HG02759 (cell line): ENCODE data around the gene ALG3.

Source experiments
- ATAC-seq: cut with Tn5 transposase; IDR thresholded peaks from one replicate; pipeline ENCODE4 v1.9.1; 2021; ENCODE audit warnings: mild to moderate bottlenecking, moderate library complexity; ENCODE audit not compliant: unreplicated experiment

ALG3 gene

DNA sequence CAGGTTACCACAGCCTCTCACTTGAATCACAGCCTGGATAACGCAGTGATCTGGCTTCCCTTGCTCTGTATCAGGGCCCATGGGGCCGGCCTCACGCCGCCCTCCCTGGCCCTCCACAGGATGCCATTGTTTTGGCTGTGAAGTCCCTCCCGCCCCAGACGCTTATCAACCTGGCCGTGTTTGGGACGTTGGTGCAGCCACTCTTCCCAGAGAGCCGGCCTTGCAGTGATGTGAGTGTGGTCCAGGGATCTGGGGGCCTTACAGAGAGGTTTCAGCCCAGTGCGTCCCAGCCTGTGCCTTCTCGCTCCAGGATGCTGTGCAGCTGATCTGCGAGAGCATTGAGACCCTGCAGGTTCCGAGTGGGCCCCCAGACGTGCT, 12.7 kb downstream of the ALG3 start:
- no peak for ATAC-seq

DNA sequence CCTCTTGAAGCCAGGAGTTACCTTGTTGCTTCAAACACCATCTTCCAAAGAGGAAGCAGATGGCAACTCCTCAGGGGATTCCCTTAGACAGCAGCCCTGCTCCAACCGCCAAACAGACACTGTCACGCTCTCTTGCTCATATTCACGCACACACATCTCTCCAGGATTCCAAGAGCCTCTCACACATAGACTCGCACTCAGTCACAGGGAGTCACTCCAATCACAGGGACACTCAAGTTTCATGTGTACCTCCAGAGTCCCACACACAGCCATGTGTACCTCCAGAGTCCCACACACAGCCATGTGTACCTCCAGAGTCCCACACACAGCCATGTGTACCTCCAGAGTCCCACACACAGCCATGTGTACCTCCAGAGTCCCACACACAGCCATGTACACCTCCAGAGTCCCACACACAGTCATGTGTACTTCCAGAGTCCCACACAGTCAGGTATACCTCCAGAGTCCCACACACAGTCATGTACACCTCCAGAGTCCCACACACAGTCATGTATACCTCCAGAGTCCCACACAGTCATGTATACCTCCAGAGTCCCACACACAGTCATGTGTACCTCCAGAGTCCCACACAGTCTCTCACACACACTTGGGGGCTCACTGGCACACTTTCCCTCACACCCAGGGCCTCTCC, 13.3 kb downstream of the ALG3 start:
- no peak for ATAC-seq

DNA sequence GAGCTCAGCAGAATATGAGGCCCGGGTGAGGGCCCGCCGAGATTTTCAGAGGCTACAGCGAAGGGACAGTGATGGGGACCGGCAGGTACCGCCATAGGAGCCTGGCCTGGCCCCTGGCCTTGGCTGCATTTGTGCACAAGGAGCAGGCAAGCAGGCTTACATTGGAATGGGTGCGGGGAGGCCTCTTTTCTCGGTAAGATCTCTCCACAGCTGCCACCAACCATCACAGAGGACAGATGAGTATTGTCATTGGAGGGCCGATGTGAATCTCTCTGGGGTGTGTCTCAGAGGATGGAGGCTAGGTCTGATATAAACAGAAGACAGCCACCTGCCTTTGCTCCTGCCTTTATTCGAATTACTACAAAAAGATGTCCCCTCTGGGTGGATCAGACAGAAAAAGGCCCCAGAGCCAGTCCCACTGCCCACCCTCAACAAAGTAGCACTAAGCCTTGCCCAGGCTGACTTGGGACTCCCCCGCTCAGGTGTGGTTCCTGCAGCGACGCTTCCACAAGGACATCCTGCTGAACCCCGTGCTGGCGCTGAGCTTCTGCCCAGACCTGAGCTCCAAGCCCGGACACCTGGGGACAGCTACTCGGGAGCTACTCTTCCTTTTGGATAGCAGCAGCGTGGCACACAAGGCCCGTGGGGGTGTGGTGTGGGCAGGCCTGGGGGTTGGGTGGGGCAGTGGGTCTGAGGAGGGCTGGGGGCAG, 13.9 kb downstream of the ALG3 start:
- ATAC-seq, result no peak

DNA sequence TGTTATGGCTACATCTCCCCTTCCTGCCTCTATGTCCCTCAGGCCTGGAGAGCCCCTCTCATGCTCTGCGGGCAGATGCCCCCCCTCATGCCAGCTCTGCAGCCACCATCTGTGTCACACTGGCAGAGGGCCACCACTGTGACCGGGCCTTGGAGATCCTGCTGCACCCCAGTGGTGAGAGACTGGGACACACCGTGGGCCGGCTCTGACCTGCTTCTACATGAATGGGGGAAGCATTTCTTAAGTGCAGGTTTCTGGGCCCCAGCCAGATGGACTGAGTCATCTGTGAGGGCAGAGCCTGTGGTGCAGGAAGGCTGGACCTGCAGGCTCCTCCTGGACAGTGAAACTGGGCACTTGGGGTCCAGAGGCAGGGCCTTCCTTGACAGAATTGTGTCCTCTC, 14.5 kb downstream of the ALG3 start:
- no peak for ATAC-seq

DNA sequence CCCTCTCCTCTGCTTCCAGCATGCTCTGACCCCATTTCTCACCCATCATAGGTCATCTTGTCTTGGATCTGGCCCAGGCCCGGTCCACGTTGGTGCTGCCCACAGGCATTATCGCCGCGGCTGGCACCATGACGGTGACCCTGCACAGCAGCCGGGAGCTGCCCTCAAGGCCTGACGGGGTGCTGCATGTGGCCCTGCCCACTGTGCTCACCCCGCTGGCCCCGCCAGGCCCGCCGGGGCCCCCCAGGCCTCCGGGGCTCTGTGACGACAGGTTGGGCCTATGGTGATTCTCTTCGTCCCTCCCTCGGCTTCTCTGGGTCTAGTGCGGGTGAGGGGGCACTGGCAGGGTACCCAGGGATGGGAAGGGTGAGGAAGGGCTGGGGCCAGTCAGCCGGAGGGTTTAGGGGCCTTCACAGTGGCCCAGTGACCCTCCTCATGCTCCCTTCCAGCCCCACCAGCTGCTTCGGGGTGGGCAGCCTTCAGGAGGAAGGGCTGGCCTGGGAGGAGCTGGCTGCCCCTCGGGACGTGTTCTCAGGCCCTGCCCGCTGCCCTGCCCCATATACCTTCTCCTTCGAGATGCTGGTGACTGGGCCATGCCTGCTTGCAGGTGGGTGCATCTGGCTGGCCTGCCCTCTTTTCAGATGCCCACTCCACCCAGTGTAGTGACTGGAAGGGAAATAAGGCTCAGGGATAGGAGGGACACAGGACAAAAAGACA, 15.5 kb downstream of the ALG3 start:
- no peak for ATAC-seq

DNA sequence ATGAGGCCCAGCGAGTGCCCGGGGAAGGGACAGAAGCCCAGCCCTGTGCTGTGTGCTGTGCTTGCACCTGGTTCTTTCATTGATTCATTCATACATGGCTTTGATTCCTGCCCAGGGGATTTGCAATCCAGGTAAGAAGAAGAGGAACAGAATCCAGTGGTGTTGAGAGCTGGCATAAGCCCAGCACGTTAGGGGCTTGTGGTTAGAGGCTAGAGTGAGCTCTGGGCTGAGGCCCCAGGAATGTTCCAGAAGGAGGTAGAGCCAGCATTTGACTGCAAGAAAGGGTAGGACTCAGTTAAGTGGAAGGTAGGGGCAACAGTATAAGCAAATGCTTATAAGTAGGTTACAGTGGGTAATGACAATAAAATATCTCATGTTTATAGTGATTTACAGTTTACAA, 17.1 kb downstream of the ALG3 start:
- ATAC-seq, result no peak

DNA sequence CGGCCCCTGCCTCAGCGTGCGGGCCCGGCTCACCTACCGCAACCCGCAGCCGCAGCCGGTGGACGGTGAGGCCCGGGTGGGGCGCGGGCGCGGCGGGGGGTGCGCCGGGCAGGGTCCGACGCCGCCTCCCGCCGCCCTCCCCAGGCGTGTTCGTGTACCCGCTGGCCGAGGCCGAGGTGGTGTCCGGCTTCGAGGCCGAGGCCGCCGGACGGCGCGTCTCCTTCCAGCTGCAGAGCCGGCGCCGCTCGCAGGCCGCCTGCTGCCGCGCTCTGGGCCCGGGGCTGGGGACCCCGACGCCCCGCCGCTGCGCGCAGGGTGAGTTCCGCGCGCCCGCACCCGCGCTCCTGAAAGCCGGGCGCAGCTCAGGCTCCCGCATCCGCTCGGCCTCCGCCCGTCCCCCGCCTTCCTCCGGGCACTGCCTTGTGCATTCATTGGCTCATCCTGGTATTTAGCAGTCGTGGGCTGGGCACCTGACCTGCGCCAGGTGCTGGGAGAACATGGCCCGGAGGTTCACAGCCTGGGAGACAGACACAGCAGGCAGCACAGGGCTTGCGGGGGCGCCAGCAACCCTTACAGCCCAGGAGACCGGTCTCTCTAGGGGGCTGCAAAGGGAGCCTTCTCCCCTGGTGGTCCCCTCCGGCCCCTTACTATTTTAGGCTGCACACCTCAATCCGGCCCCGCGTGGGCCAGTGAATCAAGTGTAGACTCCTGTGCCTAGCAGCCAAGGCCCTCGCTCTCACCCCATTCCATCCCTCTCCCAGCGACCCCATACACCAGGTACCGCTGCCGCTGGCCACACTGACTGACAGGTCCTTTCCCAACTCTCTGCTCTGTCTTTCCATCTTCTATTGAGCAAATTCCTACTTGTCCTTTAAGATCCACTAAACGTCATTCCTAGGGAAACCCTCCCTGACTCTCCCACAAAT, 17.9 kb downstream of the ALG3 start:
- no peak for ATAC-seq

DNA sequence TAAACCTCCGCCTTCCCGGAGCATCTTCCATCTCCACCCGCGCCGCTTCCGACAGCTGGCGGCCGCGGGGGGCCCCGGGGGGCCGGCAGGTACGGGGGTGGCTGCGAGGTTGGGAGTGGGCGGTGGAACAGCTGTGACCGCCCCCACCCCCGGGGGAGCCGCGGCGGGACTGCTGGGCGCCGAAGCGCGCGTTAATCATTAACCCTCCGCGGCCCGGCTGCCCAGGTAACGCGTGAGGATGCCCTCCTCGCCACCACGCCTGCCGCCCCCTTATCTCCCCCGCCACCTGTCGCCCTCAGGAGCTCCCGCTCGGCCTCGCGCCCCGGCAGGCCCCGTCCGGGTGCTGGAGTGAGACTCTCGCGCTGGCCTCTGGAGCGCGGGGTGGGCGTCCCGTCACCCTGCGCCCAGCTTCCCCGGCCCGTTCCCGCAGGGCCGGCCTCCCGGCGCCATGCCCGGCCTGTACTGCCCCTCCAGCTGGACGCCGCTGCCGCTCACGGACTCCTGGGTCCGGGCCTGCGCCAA, 18.6 kb downstream of the ALG3 start:
- no peak for ATAC-seq

DNA sequence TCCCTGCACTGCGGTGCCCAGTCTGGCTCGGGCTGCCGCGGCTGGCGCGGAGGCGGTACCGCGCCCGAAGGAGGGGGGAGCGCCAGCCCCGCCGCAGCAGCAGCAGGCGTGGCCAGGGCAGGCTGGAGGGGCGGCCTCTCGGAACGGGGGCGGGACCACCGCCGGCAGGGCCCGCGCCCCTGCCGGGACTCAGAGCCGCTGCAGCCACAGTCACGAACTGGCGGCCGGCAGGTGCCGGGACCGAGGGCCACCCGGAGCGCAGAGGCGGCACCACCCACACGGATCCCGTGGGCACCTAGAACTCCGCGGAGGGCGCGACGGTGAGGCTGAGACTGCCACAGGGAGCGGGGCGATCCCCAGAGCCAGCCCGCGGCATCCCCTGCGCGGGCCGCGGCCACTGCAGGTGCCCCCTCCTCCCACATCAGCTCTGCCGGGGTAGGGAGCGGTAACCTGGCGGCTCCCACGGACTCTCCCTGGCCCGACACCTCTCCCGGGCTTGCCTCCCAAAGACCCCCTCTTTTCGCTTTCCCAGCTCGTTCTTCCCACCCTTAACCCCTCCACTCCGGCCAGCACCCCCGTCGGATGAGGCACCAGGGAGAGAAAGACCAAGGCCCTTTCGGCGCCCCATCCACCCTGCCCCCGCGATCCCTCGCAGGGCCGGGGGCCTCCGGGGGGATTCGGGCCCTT, 19.2 kb downstream of the ALG3 start, which contains the start of gene VWA5B2:
VWA5B2 (plus strand) TSS at position 192 of the 687 bp plus-strand sequence. CDS start 944 bp downstream, outside the sequence.
- ATAC-seq, result peak; percentile 85

DNA sequence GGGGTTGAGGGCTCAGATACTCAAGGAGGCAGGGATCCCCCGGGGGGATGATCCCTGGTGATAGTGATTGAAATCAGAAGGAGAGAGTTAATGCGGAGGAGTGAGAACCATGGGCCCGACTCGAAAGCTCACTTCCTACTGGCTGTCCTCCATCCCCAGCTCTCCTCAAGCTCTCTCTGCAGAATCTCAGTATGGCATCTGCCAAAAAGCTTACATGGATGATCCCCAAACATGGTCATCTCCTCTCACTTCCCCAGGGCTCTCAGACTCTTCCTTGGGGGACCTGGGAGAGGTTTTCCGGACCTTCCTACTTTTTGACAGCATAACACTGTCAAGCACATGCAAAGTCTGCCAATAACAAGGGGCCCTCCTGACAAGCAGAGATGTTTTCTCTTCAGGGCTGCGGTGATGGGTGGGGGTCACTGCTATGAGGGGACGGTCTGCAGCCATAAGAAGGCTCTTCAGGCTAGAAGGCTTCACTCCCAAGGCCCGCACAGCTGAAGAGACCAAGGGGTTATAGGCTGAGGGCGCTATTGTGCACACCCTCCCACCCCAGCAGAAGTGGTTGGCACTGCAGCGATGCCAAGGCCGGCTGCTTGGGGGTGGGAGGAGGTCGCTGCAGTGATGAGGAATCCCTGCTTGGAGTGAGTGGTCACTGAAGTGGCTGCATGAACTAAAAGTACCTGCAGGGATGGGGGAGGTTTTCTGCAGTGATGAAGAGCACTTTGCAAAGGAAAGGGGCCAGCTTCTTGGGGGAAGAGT, 20.2 kb downstream of the ALG3 start:
- no peak for ATAC-seq

DNA sequence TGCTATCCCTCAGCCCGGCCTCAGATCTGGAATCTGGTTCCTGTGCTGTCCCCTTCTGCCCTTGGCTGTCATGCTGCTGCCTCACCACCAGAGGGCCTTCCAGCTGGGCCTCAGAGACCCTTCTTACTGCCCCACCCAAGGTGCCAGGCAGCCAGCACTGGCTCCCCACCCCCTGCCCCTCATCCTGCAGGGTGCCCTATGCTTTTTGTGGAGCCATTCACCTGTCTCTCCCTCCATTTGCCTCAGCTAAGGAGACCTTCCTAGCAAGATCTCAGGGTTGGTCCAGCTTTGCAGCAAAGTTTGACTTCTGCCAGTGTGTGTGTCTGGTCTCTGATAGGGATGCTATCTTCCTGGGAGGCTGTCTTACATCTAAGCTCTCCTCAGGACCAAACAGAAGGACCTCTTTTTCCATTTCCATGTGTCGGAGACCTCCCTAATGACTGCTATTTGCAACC, 21.3 kb downstream of the ALG3 start:
- ATAC-seq, result peak; percentile 38

DNA sequence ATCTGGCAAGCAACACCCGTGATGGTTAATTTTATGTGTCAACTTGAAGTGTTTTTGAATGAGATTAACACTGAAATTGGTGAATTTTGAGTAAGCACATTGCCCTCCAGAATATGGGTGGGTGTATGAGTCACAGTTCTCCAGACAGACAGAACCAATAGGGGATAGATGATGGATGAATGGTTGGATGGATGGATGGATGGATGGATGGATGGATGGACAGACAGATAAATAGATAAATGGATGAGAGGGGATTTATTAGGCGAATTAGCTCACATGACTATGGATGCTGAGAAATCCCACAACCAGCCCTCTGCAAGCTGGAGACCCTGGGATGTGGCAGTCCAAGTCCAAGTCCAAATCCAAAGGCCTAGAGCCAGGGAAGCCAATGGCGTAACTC, 24.8 kb downstream of the ALG3 start:
- no peak for ATAC-seq

DNA sequence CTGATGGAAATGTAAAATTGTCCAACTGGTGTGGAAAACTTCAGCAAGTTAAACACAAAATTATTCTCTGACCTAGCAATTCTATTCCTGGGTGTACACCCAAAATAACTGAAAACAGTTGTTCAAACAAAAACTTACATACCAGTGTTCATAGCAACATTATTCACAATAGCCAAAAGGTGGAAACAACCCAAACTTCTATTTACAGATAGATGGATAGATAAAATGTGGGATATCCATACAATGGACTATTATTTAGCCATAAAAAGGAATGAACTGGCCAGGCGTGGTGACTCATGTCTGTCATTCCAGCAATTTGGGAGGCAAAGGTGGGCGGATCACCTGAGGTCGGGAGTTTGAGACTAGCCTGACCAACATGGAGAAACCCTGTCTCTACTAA, 26.2 kb downstream of the ALG3 start:
- no peak for ATAC-seq

DNA sequence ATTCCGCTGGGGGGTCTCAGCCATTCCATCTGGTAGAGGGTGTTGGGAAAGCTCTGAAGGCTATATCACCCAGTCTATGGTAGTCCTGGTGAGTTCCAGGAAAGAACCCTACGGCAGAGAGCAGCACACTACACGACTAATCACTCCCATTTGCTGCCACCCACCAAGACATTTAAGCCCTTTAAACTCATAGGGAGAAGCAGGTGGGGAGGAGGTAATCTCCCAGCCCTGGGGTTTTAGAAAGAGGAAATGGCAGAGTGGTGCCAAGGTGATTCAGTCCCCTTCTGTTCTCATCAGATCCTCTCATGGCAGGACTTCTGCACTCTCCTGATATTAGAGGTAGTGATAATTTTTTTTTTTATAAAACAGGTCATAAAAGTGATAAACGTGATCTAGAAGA, 29.9 kb downstream of the ALG3 start:
- ATAC-seq, result no peak

DNA sequence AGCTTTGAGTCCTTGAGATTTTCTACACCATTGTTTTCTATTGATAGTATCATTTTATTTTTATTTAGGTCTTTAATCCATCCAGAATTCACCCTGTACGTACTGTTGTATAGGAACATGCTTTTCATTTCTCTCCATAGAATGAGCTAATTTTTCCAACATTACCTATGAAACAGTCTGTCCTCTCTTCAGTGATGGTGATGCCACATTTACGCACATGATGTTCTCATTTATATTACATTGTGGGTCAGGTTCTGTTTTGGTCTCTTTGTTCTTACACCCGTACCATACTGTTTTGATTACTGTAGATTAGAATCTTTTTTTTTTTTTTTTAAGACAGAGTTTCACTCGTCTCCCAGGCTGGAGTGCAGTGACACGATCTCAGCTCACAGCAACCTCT, 37.0 kb downstream of the ALG3 start:
- no peak for ATAC-seq

DNA sequence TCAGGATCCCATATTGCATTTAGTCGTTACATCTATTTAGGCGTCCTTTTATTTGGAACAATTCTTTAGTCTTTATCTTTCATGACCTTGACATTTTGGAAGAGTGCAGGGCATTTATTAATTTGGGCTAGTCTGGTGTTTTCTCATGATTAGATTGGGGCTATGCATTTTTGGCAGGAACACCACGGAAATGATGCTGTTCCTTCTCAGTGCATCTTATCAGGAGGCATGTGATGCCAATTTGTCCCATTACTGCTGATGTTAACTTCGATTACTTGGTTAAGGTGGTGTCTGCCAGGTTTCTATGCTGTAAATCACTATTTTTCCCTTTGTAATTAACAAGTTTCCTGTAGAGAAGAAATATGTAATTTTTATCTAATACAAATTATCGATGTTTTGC, 37.5 kb downstream of the ALG3 start:
- ATAC-seq, result no peak

DNA sequence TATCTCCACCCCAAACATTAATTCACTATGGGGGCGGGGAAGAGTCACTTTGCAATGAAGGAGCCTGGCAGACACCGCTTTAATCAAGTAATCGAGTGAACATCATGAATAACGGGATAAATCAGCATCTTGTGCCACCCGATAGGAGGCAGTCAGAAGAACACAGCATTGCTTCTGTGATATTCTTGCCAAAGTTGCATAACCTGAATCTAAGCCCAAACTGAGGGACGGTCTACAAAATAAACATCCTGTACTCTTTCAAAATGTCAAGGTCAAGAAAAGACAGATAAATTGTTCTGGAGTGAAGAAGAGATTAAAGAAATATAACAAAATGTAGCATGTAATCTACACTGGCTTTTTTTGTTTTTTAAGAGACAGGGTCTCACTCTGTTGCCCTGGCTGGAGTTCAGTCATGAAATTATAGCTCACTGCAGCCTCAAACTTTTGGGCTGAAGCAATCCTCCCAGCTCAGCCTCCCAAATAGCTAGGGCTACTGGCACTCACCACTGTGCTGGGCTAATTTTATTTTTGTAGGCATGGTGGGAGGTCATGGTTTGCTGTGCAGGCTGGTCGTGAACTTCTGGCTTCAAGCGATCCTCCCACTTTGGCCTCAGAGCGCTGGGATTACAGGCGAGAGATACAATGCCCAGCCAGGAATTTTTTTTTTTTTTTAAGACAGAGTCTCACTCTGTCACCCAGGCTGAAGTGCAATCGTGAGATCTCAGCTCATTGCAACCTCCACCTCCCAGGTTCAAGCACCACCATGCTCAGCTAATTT, 39.4 kb downstream of the ALG3 start:
- ATAC-seq, result no peak

DNA sequence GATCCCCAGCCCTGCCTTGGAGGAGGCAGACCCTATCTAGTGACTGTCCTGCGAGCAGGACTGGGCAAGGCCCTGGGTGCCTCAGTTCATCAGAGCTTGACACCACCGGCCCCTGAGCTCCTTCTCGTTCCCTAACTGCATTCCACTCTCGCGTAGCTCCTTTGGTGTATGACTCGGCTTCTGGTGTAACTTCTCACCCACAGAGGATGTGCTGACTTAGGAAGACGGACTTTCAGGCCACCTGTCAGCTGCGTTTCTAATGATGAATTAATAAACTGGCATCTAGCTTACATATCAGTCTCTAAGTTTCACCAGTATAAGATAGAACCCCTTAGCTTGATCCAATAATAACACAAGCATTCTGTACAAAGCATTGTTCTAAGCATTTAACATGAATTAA, 45.2 kb downstream of the ALG3 start:
- ATAC-seq, result no peak

DNA sequence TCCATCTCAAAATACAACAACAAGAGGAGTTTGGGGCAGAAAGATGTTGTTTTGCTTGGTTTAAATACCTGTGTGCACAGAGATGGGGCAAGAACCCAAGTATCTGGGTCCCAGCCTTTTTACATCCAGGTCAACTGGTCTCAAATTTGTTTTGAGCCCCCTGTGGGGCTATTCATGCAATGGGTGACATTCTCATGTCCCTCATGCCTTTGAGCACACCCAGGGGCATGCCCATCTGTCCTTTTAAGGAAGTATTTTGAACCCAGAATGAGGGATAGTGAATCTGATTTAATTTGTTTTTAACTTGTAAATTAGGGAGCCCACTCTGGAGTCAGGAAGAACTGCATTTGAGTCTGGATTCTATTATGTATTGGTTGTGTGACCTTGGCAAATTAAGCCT, 47.9 kb downstream of the ALG3 start:
- no peak for ATAC-seq
